ENCODE results near the gene WIF1.

DNA sequence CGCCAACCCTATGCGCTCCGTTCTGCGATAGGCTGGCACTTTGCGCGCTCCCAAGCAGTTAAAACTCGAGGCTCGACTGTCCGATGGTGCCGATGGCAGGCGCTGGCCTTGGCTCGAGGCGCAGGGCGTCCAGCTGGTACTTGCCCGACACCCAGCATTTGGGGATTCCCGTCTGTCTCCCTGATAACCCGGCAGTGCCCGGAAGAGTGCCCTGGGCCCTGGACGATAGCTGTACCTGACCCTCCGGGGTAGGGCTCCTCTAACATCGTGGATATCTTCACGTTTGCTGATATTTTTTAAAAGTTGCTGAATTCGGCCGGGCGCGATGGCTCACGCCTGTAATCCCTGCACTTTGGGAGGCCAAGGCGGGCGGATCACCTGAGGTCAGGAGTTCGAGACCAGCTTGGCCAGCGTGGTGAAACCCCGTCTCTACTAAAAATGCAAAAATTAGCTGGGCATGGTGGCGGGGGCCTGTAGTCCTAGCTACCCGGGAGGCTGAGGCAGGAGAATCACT lies 908 bp upstream of the WIF1 start:
- TF ChIP-seq CTCF (IDR thresholded peaks at IDR 0.05) (no peak), POLR2A (IDR thresholded peaks at IDR 0.05) (no peak), EP300 (IDR thresholded peaks at IDR 0.05) (no peak), POLR2AphosphoS5 (IDR thresholded peaks at IDR 0.05) (no peak)

Measured in gastroesophageal sphincter (tissue), 3 donors.